Fibroblast of lung (primary cell): ENCODE results near the gene APBA2.

Experiments
- EZH2 ChIP-seq: IDR thresholded peaks from 2 replicates; pipeline ENCODE4 v1.5.1; 2012; ENCODE audit warnings: low read length, control low read depth, mild to moderate bottlenecking; ENCODE audit errors: missing control alignments
- TF ChIP-seq, protein P1 (sequence below), 2 donors: IDR thresholded peaks in 1 of 2; conservative IDR thresholded peaks in 1 of 2; 1 replicate in 1 of 2; 2 replicates in 1 of 2; pipeline ENCODE4 v1.5.1; 2011 to 2012; ENCODE audit warnings: low read length in 2 of 2, control low read depth in 1 of 2, inconsistent platforms in 1 of 2, low read depth in 1 of 2, mild to moderate bottlenecking in 1 of 2

DNA sequence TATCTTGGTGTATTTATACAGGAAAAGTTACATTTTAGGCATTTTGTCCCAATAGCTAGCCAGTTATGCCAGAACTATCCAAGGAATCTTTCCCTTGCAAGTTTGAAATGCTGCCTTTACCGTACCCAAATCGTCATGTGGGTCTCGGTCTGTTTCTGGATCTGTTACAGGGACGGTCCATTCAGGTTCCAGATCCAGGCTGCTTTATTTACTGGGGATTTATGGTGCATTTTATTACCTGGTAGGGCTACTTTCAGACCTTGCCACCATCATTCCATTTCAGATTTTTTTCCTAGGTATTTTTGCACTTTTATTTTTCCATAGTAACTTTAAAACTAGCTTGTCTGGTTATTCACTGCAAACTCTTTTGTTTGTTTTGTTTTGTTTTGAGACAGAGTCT, 197.4 kb downstream of the APBA2 start:
- TF ChIP-seq, protein P1, sequence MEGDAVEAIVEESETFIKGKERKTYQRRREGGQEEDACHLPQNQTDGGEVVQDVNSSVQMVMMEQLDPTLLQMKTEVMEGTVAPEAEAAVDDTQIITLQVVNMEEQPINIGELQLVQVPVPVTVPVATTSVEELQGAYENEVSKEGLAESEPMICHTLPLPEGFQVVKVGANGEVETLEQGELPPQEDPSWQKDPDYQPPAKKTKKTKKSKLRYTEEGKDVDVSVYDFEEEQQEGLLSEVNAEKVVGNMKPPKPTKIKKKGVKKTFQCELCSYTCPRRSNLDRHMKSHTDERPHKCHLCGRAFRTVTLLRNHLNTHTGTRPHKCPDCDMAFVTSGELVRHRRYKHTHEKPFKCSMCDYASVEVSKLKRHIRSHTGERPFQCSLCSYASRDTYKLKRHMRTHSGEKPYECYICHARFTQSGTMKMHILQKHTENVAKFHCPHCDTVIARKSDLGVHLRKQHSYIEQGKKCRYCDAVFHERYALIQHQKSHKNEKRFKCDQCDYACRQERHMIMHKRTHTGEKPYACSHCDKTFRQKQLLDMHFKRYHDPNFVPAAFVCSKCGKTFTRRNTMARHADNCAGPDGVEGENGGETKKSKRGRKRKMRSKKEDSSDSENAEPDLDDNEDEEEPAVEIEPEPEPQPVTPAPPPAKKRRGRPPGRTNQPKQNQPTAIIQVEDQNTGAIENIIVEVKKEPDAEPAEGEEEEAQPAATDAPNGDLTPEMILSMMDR (conservative IDR thresholded peaks at IDR 0.05 in 1 of 2, IDR thresholded peaks at IDR 0.05 in 1 of 2; ENCODE audit: low read depth in 1 of 2, low read length in 2 of 2) = no peak
- TF ChIP-seq EZH2 = no peak
